T-cell (primary cell): ENCODE results near the gene PNLIPRP1. TPM values are rescaled to one million over a fixed set of nuclear protein-coding genes. Genes with fewer than 3 reads are reported as not detected.

Experiments
- ATAC-seq, 4 experiments: fragments of 200-7000 bp in 3 of 4; fragments of 150-1000 bp in 1 of 4; cut with Tn5 transposase; replicated peaks in 1 of 4; 1 replicate in 3 of 4; 2 replicates in 1 of 4; pipeline ENCODE4 v1.10.0; 2021; ENCODE audit warnings: moderate library complexity in 3 of 4, mild to moderate bottlenecking in 2 of 4, moderate number of reproducible peaks in 1 of 4
- CTCF ChIA-PET, 2 donors: fragments of 300-600 bp; sonication (Branson Sonifier 250); formaldehyde crosslinking; loops; one replicate each; lab custom pipeline; 2022; ENCODE audit warnings: antibody characterized with exemption in 2 of 2; lab: Charles Lee
- POLR2A ChIA-PET, 2 donors: fragments of 300-600 bp; sonication (Branson Sonifier 250); formaldehyde crosslinking; loops; one replicate each; lab custom pipeline; 2022; ENCODE audit warnings: antibody characterized with exemption in 2 of 2; lab: Charles Lee
- DNase-seq, 35 experiments: peaks; one replicate each; pipeline versions ENCODE4 v3.0.0 to v3.0.0-alpha.2; 2013 to 2023
- H3K27ac ChIP-seq: one replicate; pipeline ENCODE4 v1.5.1; 2013; ENCODE audit warnings: low read length
- H3K27me3 ChIP-seq, 2 experiments: replicated peaks in 1 of 2; 1 replicate in 1 of 2; 2 replicates in 1 of 2; pipeline versions ENCODE4 v1.6.1 to v1.7.0; 2013; ENCODE audit warnings: low read length in 1 of 2, mixed read lengths in 1 of 2; ENCODE audit not compliant: control insufficient read depth in 2 of 2, insufficient read depth in 2 of 2; ENCODE audit errors: extremely low read depth in 1 of 2
- H3K36me3 ChIP-seq, 2 donors: 1 replicate in 1 of 2; 2 replicates in 1 of 2; pipeline versions ENCODE4 v1.6.1 to v1.7.0; 2013; ENCODE audit warnings: low read length in 1 of 2; ENCODE audit not compliant: control insufficient read depth in 2 of 2, insufficient read depth in 1 of 2; ENCODE audit errors: extremely low read depth in 1 of 2
- H3K4me1 ChIP-seq, 2 experiments: 1 replicate in 1 of 2; 2 replicates in 1 of 2; pipeline versions ENCODE4 v1.6.1 to v1.7.0; 2013; ENCODE audit warnings: low read length in 2 of 2, mixed read lengths in 1 of 2; ENCODE audit not compliant: insufficient read depth in 2 of 2, control insufficient read depth in 1 of 2; ENCODE audit errors: extremely low read depth in 1 of 2
- H3K4me3 ChIP-seq, 2 donors: 1 replicate in 1 of 2; 2 replicates in 1 of 2; pipeline versions ENCODE4 v1.5.1 to v1.7.0; 2013; ENCODE audit warnings: mild to moderate bottlenecking in 2 of 2, low read length in 1 of 2, moderate library complexity in 1 of 2; ENCODE audit not compliant: control insufficient read depth in 1 of 2; ENCODE audit errors: extremely low read depth in 1 of 2
- H3K9me3 ChIP-seq: 2 replicates; pipeline ENCODE4 v1.7.0; 2013
- H3K27ac Mint-ChIP-seq, 2 donors: one replicate each; pipeline ENCODE4 v1.8.0; 2020 to 2021; ENCODE audit warnings: mild to moderate bottlenecking in 2 of 2, mixed read lengths in 2 of 2
- H3K27me3 Mint-ChIP-seq, 2 donors: one replicate each; pipeline ENCODE4 v1.8.0; 2021 to 2022; ENCODE audit warnings: mixed read lengths in 2 of 2
- H3K36me3 Mint-ChIP-seq: one replicate; pipeline ENCODE4 v1.8.0; 2021; ENCODE audit warnings: mixed read lengths
- H3K4me1 Mint-ChIP-seq, 3 donors: one replicate each; pipeline ENCODE4 v1.8.0; 2020 to 2022; ENCODE audit warnings: mixed read lengths in 3 of 3, mild to moderate bottlenecking in 1 of 3
- H3K4me3 Mint-ChIP-seq, 3 donors: one replicate each; pipeline ENCODE4 v1.8.0; 2020 to 2022; ENCODE audit warnings: mild to moderate bottlenecking in 3 of 3, mixed read lengths in 3 of 3, moderate library complexity in 3 of 3
- H3K9me3 Mint-ChIP-seq, 3 donors: one replicate each; pipeline ENCODE4 v1.8.0; 2020 to 2022; ENCODE audit warnings: mixed read lengths in 3 of 3
- WGBS: methylation state at CpG from one replicate; pipeline ENCODE4 v1.1.5; 2013; ENCODE audit warnings: missing lambda C conversion rate; ENCODE audit not compliant: insufficient coverage; 5-methylcytosine and 5-hydroxymethylcytosine counted together
- total RNA-seq, 35 experiments: library from RNA in 6 of 35; stranded (reverse) in 6 of 35; fragments of 120-200 nt in 1 of 35; gene quantifications; one replicate each; pipeline versions ENCODE4 v1.2.1 to v1.2.4 and lab custom pipeline; 2013 to 2026

PNLIPRP1 gene
- total RNA-seq, 5 donors from 2014 or later (not counting 1 experiment from before 2014, with no cell fraction given), result 1.4 to 2.1 (median 2.0) TPM; not detected in 2

GRCh38 chr10:116574797-116575196, 16.0 kb upstream of the PNLIPRP1 start:
- WGBS, result no CpG with 5 or more reads among the region's 3 CpGs
- ATAC-seq, result no peak
- H3K27ac Mint-ChIP-seq, result no peak overlapping the region
- DNase-seq, result no peak
- Histone ChIP-seq H3K27ac (no peak overlapping the region), H3K4me3 (no peak overlapping the region), H3K4me1 (no peaks in the 10 kb centered on the region), H3K9me3 (no peaks in the 10 kb centered on the region), H3K36me3 (no peaks in the 10 kb centered on the region), H3K27me3 (no peaks in the 10 kb centered on the region)
- CTCF ChIA-PET, result no interaction called here
- no peak overlapping the region for H3K4me3 Mint-ChIP-seq
- peaks cover 0 to 6% of the 10 kb centered on the region in 2 donors for H3K27me3 Mint-ChIP-seq
- H3K9me3 Mint-ChIP-seq, result peaks cover 0 to 8% (median 2%) of the 10 kb centered on the region in 3 donors
- H3K4me1 Mint-ChIP-seq, result no peaks in the 10 kb centered on the region
- POLR2A ChIA-PET, result interaction anchor here in 1 of 2 donors (0.6 kb wide), 1 partner anchor 10 kb away, joined by 4 read pairs; no protein-coding TSS in a partner anchor
- H3K36me3 Mint-ChIP-seq, result no peaks in the 10 kb centered on the region

DNA sequence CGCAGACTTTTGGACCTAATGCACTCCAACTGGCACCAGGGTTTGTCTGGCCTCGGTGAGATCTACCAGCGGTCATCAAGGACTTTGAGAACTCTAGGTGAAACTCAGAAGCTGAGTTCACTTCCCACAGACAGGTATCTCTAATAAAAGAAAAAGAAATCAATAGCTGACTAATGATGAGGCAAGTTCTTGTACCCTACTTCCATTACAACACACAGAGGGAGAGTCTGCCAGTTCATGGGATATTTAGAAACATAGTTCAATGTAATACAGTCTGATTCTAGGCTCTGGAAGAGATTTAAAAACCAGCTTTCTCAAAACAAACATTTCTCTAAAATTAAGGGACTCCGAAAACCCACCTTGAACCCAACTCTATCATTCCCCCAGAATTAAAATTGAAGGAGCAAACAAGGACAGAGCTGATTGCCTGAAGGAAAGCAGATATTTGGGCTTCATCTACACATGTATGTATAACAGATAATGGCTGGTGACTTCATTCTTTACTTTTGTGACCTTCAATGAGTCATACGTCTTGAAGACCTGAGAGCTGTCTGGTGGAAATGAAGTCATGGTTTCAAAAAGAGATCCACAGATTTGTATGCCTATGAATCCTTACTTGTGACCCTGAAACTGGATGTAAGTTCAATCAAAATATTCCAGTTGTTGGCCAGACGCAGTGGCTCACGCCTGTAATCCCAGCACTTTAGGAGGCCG, 2.7 kb upstream of the PNLIPRP1 start:
- no peak overlapping the region for H3K4me3 ChIP-seq
- H3K27me3 ChIP-seq, result peaks cover 0 to 4% of the 10 kb centered on the region in 2 experiments
- no peak overlapping the region for H3K27ac ChIP-seq
- H3K36me3 ChIP-seq, result no peaks in the 10 kb centered on the region
- no peaks in the 10 kb centered on the region for H3K4me1 ChIP-seq
- H3K9me3 Mint-ChIP-seq, result peaks cover 0 to 6% (median 0%) of the 10 kb centered on the region in 3 donors
- H3K36me3 Mint-ChIP-seq, result no peaks in the 10 kb centered on the region
- DNase-seq (no peak), ATAC-seq (no peak)
- H3K4me3 Mint-ChIP-seq, result no peak overlapping the region
- no peak overlapping the region for H3K27ac Mint-ChIP-seq
- H3K27me3 Mint-ChIP-seq, result peaks cover 0 to 3% of the 10 kb centered on the region in 2 donors
- no peaks in the 10 kb centered on the region for H3K4me1 Mint-ChIP-seq
- ChIA-PET POLR2A (no interaction called here), CTCF (no interaction called here)
- WGBS, result 100% methylated on average over 3 of the region's 8 CpGs
- no peaks in the 10 kb centered on the region for H3K9me3 ChIP-seq

DNA sequence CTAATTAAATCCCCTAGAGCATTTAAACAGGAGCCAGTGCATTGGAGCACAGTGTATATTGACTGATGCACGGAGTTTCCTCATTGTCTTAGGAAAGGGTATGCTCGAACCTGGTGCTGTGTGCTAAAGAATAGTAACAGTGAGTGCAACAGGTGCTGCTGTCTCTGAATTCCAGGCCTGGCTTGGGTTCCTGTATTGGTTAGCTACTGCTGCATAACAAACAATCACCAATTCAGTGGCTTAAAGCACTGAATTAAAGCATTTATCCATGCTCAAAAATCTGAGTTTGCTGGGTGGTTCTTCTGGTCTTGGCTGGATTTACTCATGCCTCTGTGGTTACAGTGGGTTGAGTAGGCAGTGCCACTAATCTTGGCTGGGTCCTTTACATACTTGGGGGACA, 1.8 kb upstream of the PNLIPRP1 start:
- Histone ChIP-seq H3K9me3 (no peaks in the 10 kb centered on the region), H3K4me1 (no peaks in the 10 kb centered on the region), H3K27me3 (peaks cover 0 to 4% of the 10 kb centered on the region in 2 experiments), H3K36me3 (no peaks in the 10 kb centered on the region), H3K4me3 (no peak overlapping the region), H3K27ac (no peak overlapping the region)
- Mint-ChIP-seq H3K4me1 (no peaks in the 10 kb centered on the region), H3K4me3 (no peak overlapping the region), H3K27me3 (peaks cover 0 to 3% of the 10 kb centered on the region in 2 donors), H3K9me3 (peaks cover 0 to 6% (median 0%) of the 10 kb centered on the region in 3 donors), H3K36me3 (no peaks in the 10 kb centered on the region), H3K27ac (no peak overlapping the region)
- ChIA-PET CTCF (no interaction called here), POLR2A (no interaction called here)
- DNase-seq, result no peak
- 38% methylated on average over 2 of the region's 2 CpGs for WGBS
- ATAC-seq, result no peak

DNA sequence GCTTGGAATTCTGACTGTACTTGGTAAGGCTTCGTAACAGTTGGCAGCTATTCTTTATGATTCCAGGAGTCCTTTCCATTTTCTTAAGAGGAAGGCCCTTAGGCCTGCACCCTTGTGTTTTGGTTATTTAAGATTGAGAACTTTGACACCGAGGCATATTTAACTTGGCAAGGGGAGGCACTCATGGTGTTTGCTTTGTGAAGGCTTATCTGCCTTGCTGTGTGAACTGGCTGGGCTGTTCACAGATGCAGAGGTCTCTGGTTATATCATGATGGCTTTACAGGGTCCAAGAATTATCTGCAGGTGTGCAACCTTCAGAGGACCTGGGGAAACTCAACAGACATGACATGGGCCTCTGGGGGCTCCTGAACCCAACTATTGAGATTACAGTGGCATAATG, 833 bp upstream of the PNLIPRP1 start:
- no peaks in the 10 kb centered on the region for H3K4me1 Mint-ChIP-seq
- peaks cover 0 to 6% (median 0%) of the 10 kb centered on the region in 3 donors for H3K9me3 Mint-ChIP-seq
- H3K36me3 ChIP-seq, result no peaks in the 10 kb centered on the region
- ATAC-seq (no peak), DNase-seq (no peak)
- ChIA-PET CTCF (no interaction called here), POLR2A (no interaction called here)
- no peak overlapping the region for H3K27ac ChIP-seq
- H3K27me3 Mint-ChIP-seq, result peaks cover 0 to 3% of the 10 kb centered on the region in 2 donors
- no peak overlapping the region for H3K4me3 Mint-ChIP-seq
- no peak overlapping the region for H3K4me3 ChIP-seq
- H3K36me3 Mint-ChIP-seq, result no peaks in the 10 kb centered on the region
- WGBS, result 88% methylated on average over 2 of the region's 2 CpGs
- H3K9me3 ChIP-seq, result no peaks in the 10 kb centered on the region
- H3K27ac Mint-ChIP-seq, result no peak overlapping the region
- peaks cover 0 to 4% of the 10 kb centered on the region in 2 experiments for H3K27me3 ChIP-seq
- no peaks in the 10 kb centered on the region for H3K4me1 ChIP-seq

GRCh38 chr10:116593139-116593740, 2.5 kb downstream of the PNLIPRP1 start:
- H3K36me3 Mint-ChIP-seq, result no peaks in the 10 kb centered on the region
- ChIA-PET POLR2A (no interaction called here), CTCF (no interaction called here)
- H3K27me3 ChIP-seq, result peaks cover 0 to 4% of the 10 kb centered on the region in 2 experiments
- no peaks in the 10 kb centered on the region for H3K36me3 ChIP-seq
- ATAC-seq (no peak), DNase-seq (no peak)
- H3K4me3 Mint-ChIP-seq, result no peak overlapping the region
- H3K9me3 ChIP-seq, result no peaks in the 10 kb centered on the region
- H3K9me3 Mint-ChIP-seq, result no peaks in the 10 kb centered on the region
- peaks cover 0 to 11% of the 10 kb centered on the region in 2 donors for H3K27me3 Mint-ChIP-seq
- H3K4me1 ChIP-seq, result no peaks in the 10 kb centered on the region
- no peak overlapping the region for H3K27ac Mint-ChIP-seq
- no peak overlapping the region for H3K27ac ChIP-seq
- H3K4me3 ChIP-seq, result no peak overlapping the region
- no peaks in the 10 kb centered on the region for H3K4me1 Mint-ChIP-seq
- 77% methylated on average over 5 of the region's 5 CpGs for WGBS

GRCh38 chr10:116594525-116595035, 3.8 kb downstream of the PNLIPRP1 start:
- DNase-seq (no peak), ATAC-seq (no peak)
- Histone ChIP-seq H3K9me3 (no peaks in the 10 kb centered on the region), H3K36me3 (no peaks in the 10 kb centered on the region), H3K4me3 (no peak overlapping the region), H3K27me3 (peaks cover 0 to 4% of the 10 kb centered on the region in 2 experiments), H3K27ac (no peak overlapping the region), H3K4me1 (no peaks in the 10 kb centered on the region)
- peaks cover 0 to 11% of the 10 kb centered on the region in 2 donors for H3K27me3 Mint-ChIP-seq
- no peaks in the 10 kb centered on the region for H3K9me3 Mint-ChIP-seq
- H3K36me3 Mint-ChIP-seq, result no peaks in the 10 kb centered on the region
- H3K27ac Mint-ChIP-seq, result no peak overlapping the region
- no CpG with 5 or more reads among the region's 7 CpGs for whole genome bisulfite sequencing
- no peaks in the 10 kb centered on the region for H3K4me1 Mint-ChIP-seq
- POLR2A ChIA-PET, result no interaction called here
- H3K4me3 Mint-ChIP-seq, result no peak overlapping the region
- CTCF ChIA-PET, result no interaction called here
